Measurements from ENCODE around the gene CD81.

CD81 gene

GRCh38 chr11:2434008-2434407 is 56.9 kb downstream of the CD81 start:
- Histone ChIP-seq H3F3A (ENCODE audit: control insufficient read depth, insufficient read depth) (no peaks in the 10 kb centered on the region), H3K4me2 (ENCODE audit: low read length) (no peak overlapping the region), H4K20me1 (ENCODE audit: control insufficient read depth, insufficient read depth, low read depth, low read length) (no peaks in the 10 kb centered on the region), H3K36me3 (ENCODE audit: control insufficient read depth, low read length) (no peaks in the 10 kb centered on the region), H3K79me2 (ENCODE audit: control insufficient read depth, low read length) (no peaks in the 10 kb centered on the region), H3K27ac (ENCODE audit: low read depth, low read length) (no peak overlapping the region), H3K27me3 (ENCODE audit: control insufficient read depth, low read length) (no peaks in the 10 kb centered on the region), H3K4me1 (ENCODE audit: control insufficient read depth, low read length) (no peaks in the 10 kb centered on the region), H3K9me3 (ENCODE audit: control insufficient read depth, insufficient read depth, low read length) (no peaks in the 10 kb centered on the region), H3K4me3 (ENCODE audit: low read length) (no peak overlapping the region), H3K9me2 (replicated peaks; ENCODE audit: control insufficient read depth, low read length) (no peaks in the 10 kb centered on the region)
- TF ChIP-seq EZH2phosphoT487 (IDR thresholded peaks at IDR 0.05; ENCODE audit: borderline replicate concordance, low read length) = no peak
- TF ChIP-seq CTCF (IDR thresholded peaks at IDR 0.05; ENCODE audit: low read depth, low read length, poor library complexity, severe bottlenecking) = no peak

DNA sequence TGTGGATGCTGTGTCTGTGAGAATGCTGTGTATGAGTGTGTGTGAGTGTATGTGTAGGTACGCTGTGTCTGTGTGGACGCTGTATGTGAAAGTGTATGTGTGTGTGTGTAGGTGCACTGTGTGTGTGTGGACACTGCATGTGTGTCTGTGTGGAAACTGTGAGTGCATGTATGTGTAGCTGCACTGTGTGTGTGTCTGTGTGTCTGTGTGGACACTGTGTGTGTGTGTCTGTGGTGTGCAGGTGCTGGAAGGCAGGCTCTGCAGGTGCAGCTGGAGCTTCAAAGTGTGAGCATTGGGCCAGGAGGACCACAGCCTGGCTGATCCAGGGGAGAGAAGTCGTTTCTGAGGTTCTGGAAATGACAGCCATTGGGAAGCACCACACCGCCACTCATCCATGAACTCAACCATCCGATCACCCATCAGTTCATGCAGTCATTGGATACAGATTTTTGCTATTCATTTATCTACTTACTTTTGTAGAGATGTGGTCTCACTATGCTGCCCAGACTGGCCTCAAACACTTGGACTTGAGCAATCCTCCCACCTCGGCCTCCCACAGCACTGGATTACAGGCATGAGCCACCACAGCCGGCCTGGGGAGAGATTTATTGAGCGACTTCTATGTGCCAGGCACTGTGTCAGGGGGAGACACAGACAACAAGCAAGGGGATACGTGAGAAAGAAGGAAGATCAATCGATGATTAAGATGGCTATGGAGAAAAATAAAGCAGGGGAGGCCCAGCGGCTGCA is 57.6 kb downstream of the CD81 start:
- no peak for TF ChIP-seq EZH2phosphoT487 (IDR thresholded peaks at IDR 0.05; ENCODE audit: borderline replicate concordance, low read length)
- no peaks in the 10 kb centered on the region for H3K27me3 ChIP-seq (ENCODE audit: control insufficient read depth, low read length)

DNA sequence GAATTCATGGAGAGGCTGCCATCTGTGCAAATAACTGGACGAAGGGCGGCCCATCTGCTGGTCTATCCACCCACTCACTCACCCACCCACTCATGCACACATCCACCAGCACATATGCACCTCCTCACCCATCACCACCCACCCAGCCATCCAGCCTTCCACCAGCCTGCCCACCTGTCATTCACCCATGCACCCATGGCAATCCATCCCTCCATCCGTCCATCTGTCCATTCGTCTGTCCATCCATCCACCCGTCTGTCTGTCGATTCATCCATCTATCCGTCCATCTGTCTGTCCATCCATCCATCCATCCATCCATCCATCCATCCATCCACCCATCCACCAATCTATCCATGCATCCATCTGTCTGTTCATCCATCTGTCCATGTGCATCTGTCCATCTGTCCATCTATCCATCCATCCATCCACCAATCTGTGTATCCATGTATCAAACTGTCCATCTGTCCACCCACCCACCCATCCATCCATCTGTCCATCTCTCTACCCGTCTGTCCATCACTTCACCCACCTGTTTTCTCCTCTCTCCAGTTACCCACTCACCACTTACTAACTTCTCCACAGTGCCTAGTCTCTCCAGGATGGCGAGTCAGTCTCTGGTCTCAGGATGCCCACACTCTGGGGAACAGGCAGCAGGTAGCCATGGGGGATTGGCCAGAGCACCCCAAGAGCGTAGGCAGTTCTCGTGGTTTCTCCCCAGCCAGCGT is 58.3 kb downstream of the CD81 start:
- H3K9me3 ChIP-seq (ENCODE audit: control insufficient read depth, insufficient read depth, low read length) = no peaks in the 10 kb centered on the region
- no peaks in the 10 kb centered on the region for H3K9me2 ChIP-seq (replicated peaks; ENCODE audit: control insufficient read depth, low read length)
- no peaks in the 10 kb centered on the region for H3K27me3 ChIP-seq (ENCODE audit: control insufficient read depth, low read length)
- H3K4me1 ChIP-seq (ENCODE audit: control insufficient read depth, low read length) = no peaks in the 10 kb centered on the region
- no peak for TF ChIP-seq EZH2phosphoT487 (IDR thresholded peaks at IDR 0.05; ENCODE audit: borderline replicate concordance, low read length)
- no peak for TF ChIP-seq CTCF (IDR thresholded peaks at IDR 0.05; ENCODE audit: low read depth, low read length, poor library complexity, severe bottlenecking)
- H4K20me1 ChIP-seq (ENCODE audit: control insufficient read depth, insufficient read depth, low read depth, low read length) = no peaks in the 10 kb centered on the region
- H3K4me3 ChIP-seq (ENCODE audit: low read length) = no peak overlapping the region
- H3K27ac ChIP-seq (ENCODE audit: low read depth, low read length) = no peak overlapping the region
- no peak overlapping the region for H3K4me2 ChIP-seq (ENCODE audit: low read length)
- no peaks in the 10 kb centered on the region for H3K79me2 ChIP-seq (ENCODE audit: control insufficient read depth, low read length)
- H3K36me3 ChIP-seq (ENCODE audit: control insufficient read depth, low read length) = no peaks in the 10 kb centered on the region
- no peaks in the 10 kb centered on the region for H3F3A ChIP-seq (ENCODE audit: control insufficient read depth, insufficient read depth)

More for the DNA sequence above, 57.6 kb downstream of the CD81 start:
- no peaks in the 10 kb centered on the region for H3K4me1 ChIP-seq (ENCODE audit: control insufficient read depth, low read length)
- H3K79me2 ChIP-seq (ENCODE audit: control insufficient read depth, low read length) = no peaks in the 10 kb centered on the region
- H3K4me2 ChIP-seq (ENCODE audit: low read length) = no peak overlapping the region
- no peak overlapping the region for H3K27ac ChIP-seq (ENCODE audit: low read depth, low read length)
- no peaks in the 10 kb centered on the region for H3K9me2 ChIP-seq (replicated peaks; ENCODE audit: control insufficient read depth, low read length)
- no peaks in the 10 kb centered on the region for H4K20me1 ChIP-seq (ENCODE audit: control insufficient read depth, insufficient read depth, low read depth, low read length)
- no peaks in the 10 kb centered on the region for H3F3A ChIP-seq (ENCODE audit: control insufficient read depth, insufficient read depth)
- H3K9me3 ChIP-seq (ENCODE audit: control insufficient read depth, insufficient read depth, low read length) = no peaks in the 10 kb centered on the region
- no peak overlapping the region for H3K4me3 ChIP-seq (ENCODE audit: low read length)
- no peaks in the 10 kb centered on the region for H3K36me3 ChIP-seq (ENCODE audit: control insufficient read depth, low read length)

- Histone ChIP-seq H3K9me3 (ENCODE audit: control insufficient read depth, insufficient read depth, low read length) (no peaks in the 10 kb centered on the region), H3K4me3 (ENCODE audit: low read length) (no peak overlapping the region), H3K4me2 (ENCODE audit: low read length) (no peak overlapping the region), H3K4me1 (ENCODE audit: control insufficient read depth, low read length) (no peaks in the 10 kb centered on the region), H3K27me3 (ENCODE audit: control insufficient read depth, low read length) (no peaks in the 10 kb centered on the region), H3K27ac (ENCODE audit: low read depth, low read length) (no peak overlapping the region), H3K79me2 (ENCODE audit: control insufficient read depth, low read length) (no peaks in the 10 kb centered on the region), H3K36me3 (ENCODE audit: control insufficient read depth, low read length) (no peaks in the 10 kb centered on the region), H3F3A (ENCODE audit: control insufficient read depth, insufficient read depth) (no peaks in the 10 kb centered on the region), H3K9me2 (replicated peaks; ENCODE audit: control insufficient read depth, low read length) (no peaks in the 10 kb centered on the region), H4K20me1 (ENCODE audit: control insufficient read depth, insufficient read depth, low read depth, low read length) (no peaks in the 10 kb centered on the region)
- TF ChIP-seq CTCF (IDR thresholded peaks at IDR 0.05; ENCODE audit: low read depth, low read length, poor library complexity, severe bottlenecking) = no peak
- TF ChIP-seq EZH2phosphoT487 (IDR thresholded peaks at IDR 0.05; ENCODE audit: borderline replicate concordance, low read length) = no peak
Observed at GRCh38 chr11:2436013-2436520, 59.0 kb downstream of the CD81 start.
